IPS DF 4.7 (cell line): ENCODE results near the gene RAB11B.
"Not testable (repeated sequence)": the region's sequence is repeated elsewhere in the genome, so short reads cannot be mapped to it uniquely, and the experiment has no call there.

Experiments used
- DNase-seq: peaks from one replicate; pipeline ENCODE4 v3.0.0-alpha.2; 2013; ENCODE audit warnings: low spot score; ENCODE audit errors: extremely low read depth

Gene RAB11B

DNA sequence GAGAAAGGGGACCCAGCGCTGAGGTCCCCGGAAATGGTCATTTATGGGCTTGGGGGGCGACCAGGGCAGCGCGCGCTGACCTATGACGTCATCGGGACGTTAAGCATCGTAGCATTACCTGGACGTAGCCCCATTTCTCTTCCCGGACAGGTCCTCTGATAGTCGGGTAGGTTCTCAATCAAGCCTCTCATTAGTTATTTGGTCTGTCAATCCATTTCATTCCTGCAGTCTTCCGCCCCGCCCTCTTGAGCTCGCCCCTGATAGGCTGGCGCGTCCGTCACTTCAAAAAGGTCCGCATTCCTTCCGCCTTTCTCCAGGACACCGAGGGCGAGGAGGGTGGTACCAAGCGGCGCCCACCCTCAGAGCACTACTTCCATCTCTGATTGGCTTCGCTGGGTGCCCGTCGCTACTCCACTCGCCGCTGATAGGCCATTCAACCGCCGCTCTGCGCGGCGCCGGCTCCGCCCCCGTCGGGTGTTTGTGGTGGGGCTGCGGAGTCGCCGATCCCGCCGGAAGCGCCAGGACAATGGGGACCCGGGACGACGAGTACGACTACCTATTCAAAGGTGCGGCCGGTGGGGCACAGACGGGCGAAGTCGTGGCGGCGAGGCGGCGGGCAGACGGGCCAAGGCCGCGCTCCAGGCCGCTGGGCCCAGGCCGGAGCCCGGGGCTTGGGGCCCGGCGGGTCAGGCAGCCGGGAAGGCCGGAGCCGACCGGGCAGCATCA lies at the start of gene RAB11B:
TSS of gene RAB11B (plus strand) at position 470 of the 726 bp plus-strand sequence. CDS start at position 527, 57 bp downstream.
- DNase-seq, result peak; percentile 99

DNA sequence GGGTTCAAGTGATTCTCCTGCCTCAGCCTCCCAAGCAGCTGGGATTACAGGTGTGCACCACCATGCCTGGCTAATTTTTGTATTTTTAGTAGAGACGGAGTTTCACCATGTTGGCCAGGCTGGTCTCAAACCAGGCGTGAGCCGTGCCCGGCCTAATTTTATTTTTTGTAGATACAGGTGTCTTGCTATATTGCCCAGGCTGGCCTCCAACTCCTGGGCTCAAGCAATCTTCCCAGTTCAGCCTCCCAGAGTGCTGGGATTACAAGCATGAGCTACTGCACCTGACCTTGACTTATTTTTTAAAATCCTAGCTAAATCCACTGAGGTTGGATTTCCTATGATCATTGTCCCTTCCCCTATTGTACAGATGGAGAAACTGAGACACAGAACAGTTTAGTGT lies 48.7 kb upstream of the RAB11B start:
- DNase-seq, result not testable (repeated sequence)

DNA sequence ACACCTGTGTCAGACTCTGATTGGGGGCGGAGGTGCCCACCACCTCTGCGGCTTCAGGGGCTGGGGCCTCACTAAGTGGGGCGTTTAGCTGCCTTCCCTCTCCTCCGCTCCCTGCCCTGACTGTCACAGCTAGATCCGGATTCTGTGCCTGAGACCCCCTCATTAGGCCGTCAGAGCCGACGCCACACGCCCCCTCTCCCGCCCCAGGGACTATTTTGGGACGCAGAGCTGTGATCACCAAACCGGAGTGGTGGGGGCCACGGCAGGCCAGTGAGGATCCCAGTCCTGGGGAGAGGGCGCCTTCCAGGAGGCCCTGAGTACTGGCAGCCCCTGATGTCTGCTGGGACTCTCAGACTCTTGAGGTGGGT lies 47.9 kb upstream of the RAB11B start:
- no peak for DNase-seq

DNA sequence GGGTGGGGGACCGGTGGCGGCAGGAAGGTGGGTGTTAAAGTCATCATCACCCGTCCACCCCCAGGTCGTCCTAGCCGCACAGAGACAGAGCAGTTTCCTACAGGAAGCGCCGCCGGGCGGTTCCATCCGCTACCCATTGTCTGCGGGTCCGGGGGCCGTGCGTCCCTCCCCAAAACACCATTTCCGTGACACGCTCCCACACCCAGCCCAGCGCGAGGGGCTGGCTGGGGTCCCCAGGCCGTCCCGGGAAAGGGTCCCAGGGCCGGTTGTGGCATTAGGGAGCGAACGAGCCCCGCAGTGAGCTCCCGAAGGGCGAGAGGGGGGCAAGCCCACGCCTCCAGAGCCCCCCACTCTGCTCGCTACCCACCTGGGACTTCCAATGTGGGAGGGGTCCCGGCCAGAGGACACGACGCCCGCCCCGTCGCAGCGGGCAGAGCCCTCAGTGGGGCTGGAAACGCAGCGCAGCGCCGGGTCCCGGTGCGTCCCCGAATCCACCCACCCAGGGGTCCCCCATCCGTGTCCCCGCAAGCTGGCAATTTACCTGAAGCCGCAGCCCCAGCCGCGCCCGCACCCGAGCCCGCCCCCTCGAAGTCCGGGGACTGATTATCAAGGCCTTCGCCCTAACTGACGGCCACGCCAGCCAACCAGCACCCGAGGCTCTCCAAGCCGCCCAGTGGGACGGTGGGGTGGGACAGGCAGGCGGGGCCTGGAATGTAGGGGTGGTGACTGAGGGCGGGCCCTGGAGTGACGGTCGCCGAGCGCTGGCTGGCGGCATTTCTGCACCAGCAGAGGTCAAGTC lies 47.3 kb upstream of the RAB11B start, which contains the start of gene KANK3:
TSS of gene KANK3 (minus strand) at position 579 of the 799 bp plus-strand sequence. CDS start 5,434 bp downstream, outside the sequence.
- DNase-seq, result no peak

DNA sequence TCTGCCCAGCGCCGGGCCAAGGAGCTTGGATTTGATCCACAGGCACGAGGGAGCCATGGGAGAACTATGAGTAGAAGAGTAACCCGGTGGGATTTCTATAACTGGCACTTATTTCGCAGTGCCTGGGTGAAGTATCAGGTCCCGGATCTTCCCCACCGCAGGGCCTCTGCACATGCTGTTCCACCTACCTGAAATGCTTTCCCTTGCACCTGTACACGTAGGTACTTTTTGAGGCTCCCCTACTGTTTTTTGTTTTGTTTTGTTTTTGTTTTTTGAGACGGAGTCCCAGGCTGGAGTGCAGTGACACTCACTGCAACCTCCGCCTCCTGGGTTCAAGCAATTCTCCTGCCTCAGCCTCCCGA lies 46.7 kb upstream of the RAB11B start:
- no peak for DNase-seq

DNA sequence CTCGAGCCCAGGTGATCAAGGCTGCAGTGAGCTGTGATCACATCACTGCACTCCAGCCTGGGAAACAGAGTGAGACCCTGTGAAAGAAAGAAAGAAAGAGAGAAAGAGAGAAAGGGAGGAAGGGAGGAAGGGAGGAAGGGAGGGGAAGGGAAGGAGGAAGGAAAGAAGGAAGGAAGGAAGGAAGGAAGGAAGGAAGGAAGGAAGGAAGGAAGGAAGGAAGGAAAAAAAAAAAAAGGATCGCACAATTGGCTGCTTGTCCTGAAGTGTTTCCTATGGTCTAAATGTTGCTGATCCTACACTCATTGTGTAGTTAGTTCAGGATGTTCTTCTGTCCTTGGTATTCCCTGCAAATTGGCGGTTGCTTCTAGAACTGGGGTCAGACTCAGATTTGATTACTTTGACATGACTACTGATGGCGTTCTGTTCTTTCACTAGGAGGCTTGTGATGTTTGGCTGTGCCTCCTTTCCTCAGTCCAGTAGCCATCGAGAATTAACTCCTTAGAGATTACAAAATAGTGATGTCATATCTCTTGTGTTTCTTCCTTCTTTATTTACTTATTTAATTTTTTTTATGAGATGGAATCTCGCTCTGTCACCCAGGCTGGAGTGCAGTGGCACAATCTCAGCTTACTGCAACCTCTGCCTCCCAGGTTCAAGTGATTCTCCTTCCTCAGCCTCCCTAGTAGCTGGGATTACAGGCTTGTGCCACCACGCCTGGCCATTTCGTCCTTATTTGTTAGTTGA lies 40.4 kb upstream of the RAB11B start:
- not testable (repeated sequence) for DNase-seq

DNA sequence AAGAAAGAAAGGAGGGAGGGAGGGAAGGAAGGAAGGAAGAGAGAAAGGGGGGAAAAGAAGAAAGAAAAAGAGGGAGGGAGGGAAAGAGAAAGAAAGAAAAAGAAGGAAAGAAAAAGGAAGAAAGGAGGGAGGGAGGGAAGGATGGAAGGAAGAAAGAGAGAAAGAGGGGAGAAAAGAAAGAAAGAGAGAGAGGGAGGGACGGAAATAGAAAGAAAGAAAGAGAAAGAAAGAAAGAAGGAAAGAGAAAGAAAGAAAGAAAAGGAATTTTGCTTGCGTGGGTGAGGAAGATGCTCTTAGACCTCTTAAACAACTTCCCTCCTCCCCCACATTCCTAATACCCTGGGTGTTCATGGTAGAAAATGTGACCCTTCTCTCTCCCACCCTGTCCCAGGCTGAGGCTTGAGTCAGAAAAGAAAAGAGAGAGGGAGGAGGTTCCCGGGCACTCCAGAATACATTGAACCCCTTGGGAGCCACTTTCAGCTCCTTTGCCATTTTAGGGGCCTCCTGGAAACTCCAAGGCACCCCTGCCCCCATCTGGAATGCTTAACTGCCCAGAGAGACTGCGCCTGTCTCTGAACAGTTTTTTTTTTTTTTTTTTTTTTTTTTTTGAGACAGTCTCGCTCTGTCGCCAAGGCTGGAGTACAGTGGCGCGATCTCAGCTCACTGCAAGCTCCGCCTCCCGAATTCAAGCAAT lies 37.9 kb upstream of the RAB11B start:
- DNase-seq, result no peak

DNA sequence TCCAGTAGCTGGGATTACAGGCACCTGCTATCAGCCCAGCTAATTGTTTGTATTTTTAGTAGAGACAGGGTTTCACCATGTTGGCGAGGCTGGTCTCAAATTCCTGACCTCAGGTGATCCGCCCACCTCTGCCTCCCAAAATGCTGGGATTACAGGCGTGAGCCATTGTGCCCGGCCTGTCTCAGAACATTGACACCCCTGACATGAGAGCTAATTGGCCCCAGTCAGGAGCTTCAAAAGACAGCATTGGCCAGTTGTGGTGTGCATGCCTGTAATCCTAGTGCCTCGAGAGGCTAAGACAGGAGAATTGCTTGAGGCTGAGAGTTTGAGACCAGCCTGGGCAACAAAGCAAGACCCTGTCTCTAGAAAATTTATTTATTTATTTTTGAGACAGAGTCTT lies 37.3 kb upstream of the RAB11B start:
- DNase-seq, result not testable (repeated sequence)

DNA sequence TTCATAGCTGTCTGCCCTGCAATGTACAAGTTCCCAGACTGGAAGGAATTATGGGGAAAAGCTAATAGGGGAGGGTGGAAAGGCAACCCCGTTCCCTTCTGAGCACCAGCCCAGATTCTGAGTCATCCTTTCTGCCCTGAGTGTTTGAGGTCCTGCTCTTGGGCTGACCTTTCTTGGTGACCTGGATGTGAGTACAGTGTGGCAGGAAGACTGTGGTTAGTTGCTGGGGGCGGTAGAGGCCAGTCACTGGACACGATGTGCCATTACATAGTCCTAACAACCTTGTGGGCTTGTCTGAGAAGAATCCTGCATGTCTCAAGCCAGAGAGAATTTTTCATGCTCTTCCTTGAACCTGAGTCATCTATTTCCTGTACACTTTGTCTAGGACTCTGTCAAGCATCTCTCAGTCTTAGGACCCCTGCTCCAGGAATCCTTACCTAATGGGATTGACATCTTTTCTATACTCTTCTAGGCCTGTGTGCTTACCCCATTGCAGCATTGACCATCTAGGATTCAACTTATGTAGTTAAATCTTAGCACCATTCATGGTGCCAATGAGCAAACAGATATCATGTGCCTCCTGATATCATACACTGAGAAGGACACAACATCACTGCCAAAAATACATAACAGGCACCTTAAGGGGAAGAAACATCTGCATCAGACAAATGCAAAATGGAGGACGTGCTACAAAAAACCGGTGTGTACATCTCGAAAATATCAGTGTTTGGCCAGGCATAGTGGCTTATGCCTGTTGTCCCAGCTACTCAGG lies 34.3 kb upstream of the RAB11B start:
- DNase-seq, result no peak

DNA sequence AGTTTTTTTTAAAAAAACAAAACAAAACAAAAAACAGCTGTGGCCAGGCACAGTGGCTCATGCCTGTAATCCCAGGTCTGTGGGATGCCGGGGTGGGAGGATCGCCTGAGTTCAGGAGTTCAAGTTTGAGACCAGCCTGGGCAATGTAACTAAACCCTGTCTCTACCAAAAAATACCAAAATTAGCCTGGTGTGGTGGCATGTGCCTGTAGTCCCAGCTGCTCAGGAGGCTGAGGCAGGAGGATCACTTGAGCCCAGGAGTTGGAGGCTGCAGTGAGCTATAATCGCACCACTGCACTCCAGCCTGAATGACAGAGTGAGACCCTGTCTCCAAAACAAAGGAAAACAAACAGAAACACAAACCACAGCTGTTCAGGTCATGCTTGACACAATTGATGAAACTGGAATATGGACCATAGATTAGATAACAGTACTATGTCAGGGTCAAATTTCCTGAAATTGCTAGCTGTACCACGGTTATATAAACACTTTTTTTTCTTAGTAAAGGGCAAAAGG lies 33.1 kb upstream of the RAB11B start:
- DNase-seq, result no peak

DNA sequence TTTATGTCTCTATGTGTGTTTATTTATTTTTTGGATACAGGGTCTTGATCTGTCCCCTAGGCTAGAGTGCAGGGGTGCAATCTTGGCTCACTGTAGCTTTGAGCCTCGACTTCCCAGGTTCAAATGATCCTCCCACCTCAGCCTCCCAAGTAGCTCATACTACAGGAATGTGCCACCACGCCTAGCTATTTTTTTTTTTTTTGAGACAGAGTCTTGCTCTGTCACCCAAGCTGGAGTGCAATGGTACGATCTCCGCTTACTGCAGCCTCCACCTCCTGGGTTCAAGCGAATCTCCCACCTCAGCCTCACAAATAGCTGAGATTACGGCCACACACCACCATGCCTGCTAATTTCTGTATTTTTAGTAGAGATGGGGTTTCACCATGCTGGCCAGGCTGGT lies 31.2 kb upstream of the RAB11B start:
- no peak for DNase-seq

DNA sequence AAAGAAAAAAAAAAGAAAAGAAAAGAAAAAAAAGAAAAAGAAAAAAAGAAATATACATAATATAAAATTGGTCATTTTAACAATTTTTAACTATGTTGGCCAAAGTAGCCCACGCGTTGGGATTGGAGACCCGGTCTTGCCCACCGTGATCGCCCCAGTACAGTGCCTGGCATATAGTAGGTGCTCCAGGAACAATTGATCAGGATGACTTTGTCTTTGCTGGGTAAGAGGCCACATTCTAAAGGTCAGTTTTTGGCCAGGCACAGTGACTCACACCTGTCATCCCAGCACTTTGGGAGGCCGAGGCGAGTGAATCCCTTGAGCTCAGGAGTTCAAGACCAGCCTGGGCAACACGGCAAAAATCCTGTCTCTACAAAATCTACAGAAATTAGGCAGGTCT lies 30.0 kb upstream of the RAB11B start:
- DNase-seq, result no peak

DNA sequence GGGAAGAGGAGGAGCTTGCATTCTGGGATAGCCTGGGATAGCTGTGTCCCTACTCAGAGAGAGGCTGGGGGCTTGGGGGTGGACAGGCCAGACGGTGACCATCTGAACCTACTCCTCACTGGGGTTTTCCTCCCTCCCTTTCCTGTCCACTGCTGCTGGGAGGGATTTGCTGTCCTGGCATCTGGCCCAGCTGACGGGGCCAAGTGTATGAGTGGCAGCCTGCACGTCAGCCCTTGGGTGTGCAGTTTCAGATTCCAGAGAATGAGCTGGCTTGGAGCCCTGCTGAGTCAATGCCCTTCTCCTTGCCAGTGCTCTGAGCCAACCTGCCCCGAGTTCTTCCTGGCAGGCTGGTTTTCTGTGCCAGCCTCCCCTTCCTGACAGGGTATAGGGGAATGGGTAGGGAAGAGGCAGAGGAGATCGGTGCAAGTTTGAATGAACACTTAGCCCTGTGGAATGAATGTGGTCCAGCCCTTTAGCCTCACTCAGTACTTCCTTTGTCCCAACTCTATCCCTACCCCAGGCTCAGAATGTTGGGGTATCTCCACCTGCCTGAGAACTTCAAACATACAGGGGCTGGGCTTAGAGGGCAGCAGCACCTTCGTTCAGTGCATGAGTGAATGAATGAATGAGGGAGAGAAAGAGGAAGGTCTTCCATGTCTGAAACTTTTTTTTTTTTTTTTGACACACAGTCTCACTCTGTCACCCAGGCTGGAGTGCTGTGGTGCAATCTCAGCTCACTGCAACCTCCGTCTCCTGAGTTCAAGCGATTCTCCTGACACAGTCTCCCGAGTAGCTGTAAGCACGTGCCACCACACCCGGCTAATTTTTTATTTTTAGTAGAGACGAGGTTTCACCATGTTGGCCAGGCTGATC lies 28.0 kb upstream of the RAB11B start:
- no peak for DNase-seq

DNA sequence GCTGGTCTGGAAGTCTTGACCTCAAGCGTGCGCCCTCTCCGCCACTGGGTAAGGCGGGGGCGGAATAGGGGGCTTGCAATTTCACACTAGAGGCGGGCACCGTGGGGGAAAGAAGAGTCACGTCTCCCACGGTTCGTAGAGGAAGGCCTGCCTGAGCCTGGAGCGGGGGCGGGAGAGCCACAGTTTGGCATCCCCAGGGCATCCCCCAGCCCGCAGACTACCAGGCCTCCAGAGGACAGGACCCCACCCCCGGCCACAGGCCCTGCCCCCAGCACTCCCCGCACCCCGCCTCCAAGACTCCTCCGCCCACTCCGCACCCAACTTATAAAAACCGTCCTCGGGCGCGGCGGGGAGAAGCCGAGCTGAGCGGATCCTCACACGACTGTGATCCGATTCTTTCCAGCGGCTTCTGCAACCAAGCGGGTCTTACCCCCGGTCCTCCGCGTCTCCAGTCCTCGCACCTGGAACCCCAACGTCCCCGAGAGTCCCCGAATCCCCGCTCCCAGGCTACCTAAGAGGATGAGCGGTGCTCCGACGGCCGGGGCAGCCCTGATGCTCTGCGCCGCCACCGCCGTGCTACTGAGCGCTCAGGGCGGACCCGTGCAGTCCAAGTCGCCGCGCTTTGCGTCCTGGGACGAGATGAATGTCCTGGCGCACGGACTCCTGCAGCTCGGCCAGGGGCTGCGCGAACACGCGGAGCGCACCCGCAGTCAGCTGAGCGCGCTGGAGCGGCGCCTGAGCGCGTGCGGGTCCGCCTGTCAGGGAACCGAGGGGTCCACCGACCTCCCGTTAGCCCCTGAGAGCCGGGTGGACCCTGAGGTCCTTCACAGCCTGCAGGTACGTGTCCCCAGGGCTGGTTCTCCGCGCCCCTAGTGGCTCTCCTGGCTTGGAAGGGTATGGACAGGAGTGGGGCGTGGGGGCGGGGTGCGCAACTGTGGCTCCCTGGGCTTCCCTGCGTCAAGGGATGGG lies 26.1 kb upstream of the RAB11B start, which contains the start of gene ANGPTL4:
TSS of gene ANGPTL4 (plus strand) at position 353 of the 969 bp plus-strand sequence. CDS start at position 520, 167 bp downstream.
- DNase-seq, result no peak

DNA sequence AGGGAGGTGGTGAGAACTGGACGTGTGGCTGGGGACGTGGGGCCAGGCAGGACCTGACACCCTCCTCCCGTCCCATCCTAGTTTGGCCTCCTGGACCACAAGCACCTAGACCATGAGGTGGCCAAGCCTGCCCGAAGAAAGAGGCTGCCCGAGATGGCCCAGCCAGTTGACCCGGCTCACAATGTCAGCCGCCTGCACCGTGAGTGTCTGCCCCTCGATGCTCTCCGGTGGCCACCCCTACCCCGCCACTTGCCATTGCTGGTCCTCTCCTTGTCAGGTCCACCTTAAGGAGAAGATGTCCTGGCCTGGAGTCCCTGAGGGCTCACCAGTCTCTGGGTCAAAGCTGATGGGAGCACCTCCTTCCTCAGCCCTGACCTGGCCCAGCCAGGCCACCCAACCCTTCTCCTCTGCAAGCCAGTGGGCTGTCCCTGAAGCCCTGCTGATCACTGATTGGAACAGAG lies 24.0 kb upstream of the RAB11B start:
- no peak for DNase-seq

DNA sequence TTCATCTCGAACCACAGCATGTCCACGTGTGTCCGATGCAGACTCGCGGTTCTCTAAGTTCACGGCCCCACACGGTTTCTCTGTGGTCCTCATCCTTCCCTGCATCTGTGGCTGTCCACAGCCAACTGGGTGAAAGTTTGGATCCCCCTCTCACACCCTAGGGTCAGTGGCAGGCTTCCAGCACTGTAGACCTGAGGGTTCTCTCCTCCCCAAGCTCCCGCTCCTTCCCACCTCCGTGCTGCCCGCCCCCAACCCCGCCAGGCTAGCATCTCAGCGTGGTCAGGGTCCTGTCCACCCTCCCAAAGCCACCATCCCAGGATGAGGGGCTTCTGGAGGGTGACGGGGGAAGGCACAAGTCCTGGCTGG lies 23.2 kb upstream of the RAB11B start:
- no peak for DNase-seq

DNA sequence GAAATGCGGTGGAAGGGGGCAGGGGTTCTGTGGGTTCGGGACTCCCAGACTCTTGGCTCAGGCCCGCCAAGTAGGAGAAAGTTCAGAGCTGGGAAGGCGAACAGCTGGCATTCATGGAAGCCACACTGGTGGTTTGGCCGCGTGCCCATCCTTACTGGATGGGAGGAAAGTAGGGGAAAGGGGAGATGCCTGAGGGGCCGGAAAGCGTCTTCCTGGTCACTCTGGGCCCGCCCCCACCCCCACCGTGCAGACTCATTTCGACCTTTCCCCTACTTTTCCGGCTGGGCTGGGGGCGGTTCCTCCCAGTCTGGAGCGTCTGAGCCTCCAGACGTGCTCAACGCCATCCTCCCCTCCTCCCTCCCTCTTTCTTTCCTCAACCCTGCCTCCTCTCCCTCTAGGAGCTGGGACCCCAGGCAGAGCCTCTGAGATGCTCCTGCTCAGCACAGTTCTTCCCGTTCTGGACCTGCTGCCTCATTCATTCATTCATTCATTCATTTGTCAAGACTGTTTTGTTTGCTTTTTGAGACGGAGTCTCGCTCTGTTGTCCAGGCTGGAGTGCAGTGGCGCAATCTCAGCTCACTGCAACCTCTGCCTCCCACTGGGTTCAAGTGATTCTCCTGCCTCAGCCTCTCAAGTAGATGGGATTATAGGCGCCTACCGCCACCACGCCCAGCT lies 22.7 kb upstream of the RAB11B start:
- DNase-seq, result no peak
